Stimulated activated CD8-positive, alpha-beta memory T cell treated with anti-CD3 and anti-CD28 coated beads, Interleukin-15, amount 100 ng/mL, for 4 hours (primary cell): Measurements from ENCODE around the gene UTP4.

Experiments
- DNase-seq, 2 donors: peaks; one replicate each; pipeline ENCODE4 v3.0.0-alpha.2; 2020; ENCODE audit warnings: low read depth in 2 of 2

UTP4 gene

GRCh38 chr16:69176033-69176800 lies 43.8 kb downstream of the UTP4 start:
- no peak for DNase-seq

DNA sequence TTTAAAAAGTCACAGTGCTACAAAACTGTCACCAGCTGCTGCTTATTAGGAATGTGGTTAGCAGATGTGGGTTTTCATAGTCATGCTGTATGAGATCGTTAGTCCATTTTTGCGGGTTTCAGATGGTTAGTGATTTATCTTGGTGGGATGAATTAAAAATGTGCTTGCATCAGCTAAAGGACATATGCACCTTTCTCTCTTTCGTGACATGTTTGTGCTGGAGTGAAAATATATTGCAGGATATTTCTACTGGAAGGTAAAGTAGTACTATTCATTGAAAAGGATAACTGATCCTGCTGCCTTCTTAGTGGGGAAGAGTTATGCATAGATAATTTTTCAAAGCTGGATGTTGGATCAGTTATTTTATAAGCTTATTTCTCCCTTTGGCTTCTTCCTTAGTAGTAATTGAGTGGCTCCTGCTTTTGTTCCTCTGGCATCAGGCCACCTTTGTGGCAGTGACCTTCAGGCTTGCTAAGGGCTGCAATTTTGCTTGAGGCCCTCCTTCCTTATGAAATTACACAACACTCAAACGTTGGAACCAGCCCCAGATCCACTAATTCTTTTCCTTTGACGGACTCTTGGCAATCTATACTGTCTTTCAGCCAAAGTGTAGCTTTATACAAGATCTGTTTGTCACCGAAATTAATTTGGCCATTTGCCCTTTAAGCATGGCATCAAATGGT lies 47.0 kb downstream of the UTP4 start:
- DNase-seq: no peak

DNA sequence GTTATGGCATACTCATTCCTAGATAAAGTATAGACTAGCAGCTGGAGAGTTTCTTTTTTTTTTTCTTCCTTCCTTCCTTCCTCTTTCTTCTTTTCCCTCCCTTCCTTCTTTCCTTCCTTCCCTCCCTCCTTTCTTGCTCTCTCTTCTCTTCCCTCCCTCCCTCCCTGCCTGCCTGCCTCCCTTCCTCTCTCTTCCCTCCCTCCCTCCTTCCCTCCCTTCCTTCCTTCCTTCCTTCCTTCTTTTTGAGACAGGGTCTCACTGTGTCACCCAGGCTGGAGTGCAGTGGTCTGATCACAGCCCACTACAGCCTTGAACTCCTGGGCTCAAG lies 47.5 kb downstream of the UTP4 start:
- no peak for DNase-seq

GRCh38 chr16:69182730-69183416 lies 50.4 kb downstream of the UTP4 start:
- DNase-seq: no peak

DNA sequence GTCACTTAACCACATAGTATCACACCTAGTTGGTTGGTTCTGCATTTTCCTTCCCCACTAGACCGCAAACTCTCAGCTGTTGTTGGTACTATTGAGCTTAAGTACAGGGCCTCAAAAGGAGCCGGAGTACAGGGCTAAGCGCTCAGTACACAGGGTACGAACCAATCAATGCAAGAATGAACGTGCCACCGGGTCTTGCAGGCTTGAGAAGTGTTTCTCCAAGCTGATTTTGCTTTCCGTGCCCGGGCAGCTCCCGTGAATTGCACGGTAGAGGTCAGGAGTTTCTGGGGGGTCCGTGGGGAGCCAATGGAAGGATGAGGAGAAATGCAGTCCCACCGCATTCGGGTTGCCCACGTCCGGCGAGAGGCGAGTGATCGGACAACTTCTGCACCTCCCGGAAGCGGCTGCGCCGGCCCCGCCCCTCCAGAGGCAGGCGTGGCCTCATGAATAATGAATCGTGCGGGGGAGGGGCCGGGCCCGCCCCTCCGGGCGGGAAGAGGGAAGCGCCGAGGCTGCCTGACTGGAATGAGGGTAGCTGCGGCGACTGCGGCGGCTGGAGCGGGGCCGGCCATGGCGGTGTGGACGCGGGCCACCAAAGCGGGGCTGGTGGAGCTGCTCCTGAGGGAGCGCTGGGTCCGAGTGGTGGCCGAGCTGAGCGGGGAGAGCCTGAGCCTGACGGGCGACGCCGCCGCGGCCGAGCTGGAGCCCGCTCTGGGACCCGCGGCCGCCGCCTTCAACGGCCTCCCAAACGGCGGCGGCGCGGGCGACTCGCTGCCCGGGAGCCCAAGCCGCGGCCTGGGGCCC lies 54.4 kb downstream of the UTP4 start, which contains the start of gene SNTB2:
SNTB2 (plus strand) TSS at position 523 of the 804 bp plus-strand sequence; CDS start at position 526, 3 bp downstream.
- peak; percentile 52 to 58 for DNase-seq

- peak in 1 of 2 donors; percentile 20 for DNase-seq
Measured at GRCh38 chr16:69187446-69188235, 55.2 kb downstream of the UTP4 start.

- no peak for DNase-seq
Measured at GRCh38 chr16:69188236-69188549, 55.7 kb downstream of the UTP4 start.

GRCh38 chr16:69188716-69189115 lies 56.3 kb downstream of the UTP4 start:
- no peak for DNase-seq

DNA sequence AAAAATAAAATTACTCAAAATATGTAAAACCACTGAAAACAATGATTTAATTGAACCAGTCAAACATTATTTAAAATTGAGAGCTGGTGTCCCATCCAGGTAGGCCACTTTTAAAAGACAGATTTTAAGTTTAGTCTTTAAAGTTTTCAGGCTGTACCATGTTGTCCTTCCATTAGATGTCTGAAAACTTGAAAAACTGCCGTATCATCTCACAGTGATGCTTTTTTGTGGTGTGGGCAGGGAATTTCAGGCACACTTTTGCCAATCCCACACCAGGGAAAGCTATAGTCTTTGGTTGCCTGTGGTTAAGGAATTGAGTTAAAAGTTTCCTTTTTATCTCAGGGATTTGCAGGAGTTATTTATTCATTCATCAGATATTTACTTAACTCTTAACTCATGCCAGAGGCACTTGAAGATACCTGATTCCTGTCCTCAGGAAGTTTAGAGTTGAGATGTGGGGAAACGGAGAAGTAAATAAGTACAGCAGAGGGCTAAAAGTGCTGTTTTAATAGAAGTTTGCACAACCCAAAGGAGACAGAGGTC lies 57.7 kb downstream of the UTP4 start:
- DNase-seq: no peak

DNA sequence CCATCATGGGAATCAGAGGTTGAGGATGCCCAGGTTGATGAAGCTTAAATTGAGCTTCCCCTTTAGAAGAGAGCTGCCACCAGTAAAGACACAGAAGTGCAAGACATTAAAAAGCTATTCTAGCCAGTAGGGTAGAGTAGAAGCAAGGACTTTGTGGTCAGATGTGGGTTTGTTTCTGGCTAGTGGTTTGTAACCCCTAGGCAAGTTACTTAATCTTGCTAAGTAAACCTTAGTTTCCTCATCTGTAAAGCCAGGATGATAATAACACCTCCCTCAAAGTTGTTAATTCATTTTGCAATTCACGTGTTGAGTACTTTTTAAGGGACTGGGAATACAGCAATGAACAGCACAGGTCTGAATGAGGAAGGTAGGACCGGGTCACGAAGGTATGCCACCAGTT lies 58.1 kb downstream of the UTP4 start:
- DNase-seq: no peak

DNA sequence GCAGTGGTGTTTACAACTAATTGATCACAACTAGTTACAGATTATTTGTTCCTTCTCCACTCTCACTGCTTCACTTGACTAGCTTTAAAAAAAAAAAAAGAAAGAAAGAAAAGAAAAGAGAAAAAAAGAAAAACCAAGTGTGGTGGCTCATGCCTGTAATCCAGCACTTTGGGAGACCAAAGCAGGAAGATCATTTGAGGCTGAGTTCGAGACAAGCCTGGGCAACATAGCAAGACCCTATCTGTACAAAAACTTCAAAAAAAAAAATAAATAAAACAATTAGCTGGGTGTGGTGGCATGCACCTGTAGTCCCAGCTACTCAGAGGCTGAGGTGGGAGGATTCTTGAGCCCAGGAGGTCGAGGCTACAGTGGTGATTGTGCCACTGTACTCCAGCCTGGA lies 58.7 kb downstream of the UTP4 start:
- DNase-seq: no peak

GRCh38 chr16:69193855-69194254 lies 61.4 kb downstream of the UTP4 start:
- no peak for DNase-seq

DNA sequence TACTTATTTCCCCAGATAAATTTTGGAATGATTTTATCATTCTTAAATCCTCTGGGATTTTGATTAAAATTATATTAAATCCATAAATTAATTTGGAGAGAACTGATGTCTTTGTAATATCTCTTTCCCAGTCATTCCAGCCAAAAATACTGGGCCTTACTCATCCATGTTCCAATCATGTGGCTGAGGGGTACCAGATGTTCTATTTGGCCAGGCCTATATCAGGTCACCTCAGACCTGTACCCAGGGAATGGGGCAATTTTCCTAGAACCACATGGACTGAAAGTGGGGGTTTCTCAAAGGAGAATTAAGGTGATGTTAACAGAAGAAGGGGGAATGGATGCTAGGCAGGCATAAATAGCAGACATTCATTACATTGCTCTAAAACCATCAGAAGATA lies 62.0 kb downstream of the UTP4 start:
- no peak for DNase-seq

DNA sequence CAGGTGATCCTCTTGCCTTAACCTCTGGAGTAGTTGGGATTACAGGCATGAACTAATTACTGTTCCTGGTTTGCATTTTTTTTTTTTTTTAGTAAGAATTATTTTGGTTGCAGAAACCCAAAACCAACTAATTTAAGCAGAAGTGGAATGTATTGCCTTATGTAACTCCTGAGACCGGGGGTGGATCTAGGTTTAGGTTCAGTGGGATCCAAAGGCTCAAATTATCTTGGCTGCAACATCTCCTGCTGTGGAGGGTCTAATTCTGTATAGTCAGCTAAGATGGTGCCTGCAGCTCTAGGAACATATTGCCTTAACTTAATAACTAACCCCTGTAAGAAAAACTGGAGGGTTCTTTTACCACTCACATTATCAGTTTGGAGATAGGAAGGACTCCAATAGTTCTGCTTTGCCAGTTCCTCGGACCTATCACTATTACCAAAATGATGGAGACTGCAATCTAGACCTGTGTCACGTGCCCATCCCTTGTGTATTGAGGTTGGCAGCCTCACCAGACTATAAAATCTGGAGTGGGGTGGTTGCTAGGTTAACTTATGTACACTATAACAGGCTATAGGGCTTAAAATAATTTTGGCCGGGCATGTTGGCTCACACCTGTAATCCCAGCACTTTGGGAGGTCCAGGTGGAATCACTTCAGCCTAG lies 63.0 kb downstream of the UTP4 start:
- DNase-seq: no peak

GRCh38 chr16:69197573-69197972 lies 65.1 kb downstream of the UTP4 start:
- no peak for DNase-seq

GRCh38 chr16:69199382-69199781 lies 66.9 kb downstream of the UTP4 start:
- DNase-seq: no peak

- no peak for DNase-seq
Measured at GRCh38 chr16:69201291-69201690, 68.8 kb downstream of the UTP4 start.

DNA sequence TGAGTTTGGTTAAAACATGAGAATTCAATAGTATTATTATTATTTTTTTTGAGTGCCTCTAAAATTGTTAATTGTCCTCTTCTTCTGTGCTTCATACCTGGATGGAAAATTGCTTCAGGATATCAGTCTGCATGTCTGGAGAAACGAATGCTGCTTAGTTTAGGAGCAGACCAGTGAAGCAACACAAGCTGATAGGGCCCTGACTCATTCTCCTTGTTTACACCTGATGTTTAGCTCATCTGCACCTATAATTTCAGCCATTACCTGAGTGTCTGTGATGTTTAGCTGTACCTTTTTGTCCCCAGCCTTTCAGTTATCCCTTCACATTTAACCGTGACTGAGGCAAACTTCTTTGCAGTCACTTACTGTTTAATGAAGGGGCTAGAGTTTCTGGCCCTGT lies 69.3 kb downstream of the UTP4 start:
- DNase-seq: no peak

- no peak for DNase-seq
Measured at GRCh38 chr16:69204172-69204571, 71.7 kb downstream of the UTP4 start.

GRCh38 chr16:69209735-69210134 lies 77.3 kb downstream of the UTP4 start:
- DNase-seq: no peak

DNA sequence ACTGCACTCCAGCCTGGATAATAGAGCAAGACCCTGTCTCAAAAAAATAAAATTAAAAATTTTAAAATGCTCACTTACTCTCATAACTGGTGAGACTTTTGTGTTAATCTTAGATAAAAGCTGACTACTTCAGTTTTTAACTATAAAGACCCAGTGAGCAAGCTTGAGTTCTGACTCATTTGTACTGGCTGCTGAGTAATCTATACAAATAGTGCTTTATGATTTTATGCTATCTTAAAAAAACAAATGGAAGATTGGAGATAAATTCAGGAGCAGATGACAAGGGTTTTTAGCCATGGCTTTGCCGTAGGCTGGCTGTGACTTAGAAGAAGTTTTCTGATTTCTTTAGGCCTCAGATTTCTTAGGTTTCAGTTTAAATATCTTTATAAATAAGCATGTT lies 85.0 kb downstream of the UTP4 start:
- no peak for DNase-seq
